Measurements from ENCODE around the gene ATP11C. TPM values are rescaled to one million over a fixed set of nuclear protein-coding genes. Genes with fewer than 3 reads are reported as not detected.

Gene ATP11C
- total and polyA plus RNA-seq, 9 of the 15 experiments (the other 6 are each of a cell fraction or from before 2014, with no cell fraction given): 18.2 to 42.2 (median 29.4) TPM

DNA sequence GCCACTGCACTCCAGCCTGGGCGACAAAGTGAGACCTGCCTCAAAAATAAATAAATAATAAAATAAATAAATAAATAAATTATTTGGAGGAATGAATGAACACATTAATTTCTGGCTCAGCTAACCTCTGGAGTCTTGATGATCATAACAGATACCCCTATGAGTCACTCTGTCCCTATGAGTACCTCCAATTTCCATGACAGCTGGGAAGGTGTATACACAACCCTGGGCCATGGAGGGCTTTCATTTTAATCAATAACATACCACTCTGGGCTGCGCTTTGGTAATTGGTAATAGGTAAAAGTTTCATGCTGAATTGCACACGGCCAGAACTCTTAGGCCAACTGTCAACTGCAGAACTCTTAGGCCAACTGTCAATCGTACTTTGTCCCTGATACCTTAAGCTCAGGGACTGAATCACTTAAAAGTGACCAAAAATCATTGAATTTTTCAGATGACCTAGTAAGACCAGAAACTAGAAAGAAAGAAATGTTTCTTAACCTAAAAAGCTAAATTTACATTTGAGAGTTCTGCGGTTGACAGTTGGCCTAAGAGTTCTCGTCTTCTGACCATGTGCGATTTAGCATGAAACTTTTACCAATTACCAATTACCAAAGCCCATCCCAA lies 112.4 kb downstream of the ATP11C start (continued):
- no peak for TF ChIP-seq SLC30A9 (CRISPR knock-in tag; IDR thresholded peaks at IDR 0.05)
- no peak for TF ChIP-seq RBM22 (IDR thresholded peaks at IDR 0.05; ENCODE audit: low read depth, low read length, poor library complexity, severe bottlenecking)
- TF ChIP-seq, protein P1, sequence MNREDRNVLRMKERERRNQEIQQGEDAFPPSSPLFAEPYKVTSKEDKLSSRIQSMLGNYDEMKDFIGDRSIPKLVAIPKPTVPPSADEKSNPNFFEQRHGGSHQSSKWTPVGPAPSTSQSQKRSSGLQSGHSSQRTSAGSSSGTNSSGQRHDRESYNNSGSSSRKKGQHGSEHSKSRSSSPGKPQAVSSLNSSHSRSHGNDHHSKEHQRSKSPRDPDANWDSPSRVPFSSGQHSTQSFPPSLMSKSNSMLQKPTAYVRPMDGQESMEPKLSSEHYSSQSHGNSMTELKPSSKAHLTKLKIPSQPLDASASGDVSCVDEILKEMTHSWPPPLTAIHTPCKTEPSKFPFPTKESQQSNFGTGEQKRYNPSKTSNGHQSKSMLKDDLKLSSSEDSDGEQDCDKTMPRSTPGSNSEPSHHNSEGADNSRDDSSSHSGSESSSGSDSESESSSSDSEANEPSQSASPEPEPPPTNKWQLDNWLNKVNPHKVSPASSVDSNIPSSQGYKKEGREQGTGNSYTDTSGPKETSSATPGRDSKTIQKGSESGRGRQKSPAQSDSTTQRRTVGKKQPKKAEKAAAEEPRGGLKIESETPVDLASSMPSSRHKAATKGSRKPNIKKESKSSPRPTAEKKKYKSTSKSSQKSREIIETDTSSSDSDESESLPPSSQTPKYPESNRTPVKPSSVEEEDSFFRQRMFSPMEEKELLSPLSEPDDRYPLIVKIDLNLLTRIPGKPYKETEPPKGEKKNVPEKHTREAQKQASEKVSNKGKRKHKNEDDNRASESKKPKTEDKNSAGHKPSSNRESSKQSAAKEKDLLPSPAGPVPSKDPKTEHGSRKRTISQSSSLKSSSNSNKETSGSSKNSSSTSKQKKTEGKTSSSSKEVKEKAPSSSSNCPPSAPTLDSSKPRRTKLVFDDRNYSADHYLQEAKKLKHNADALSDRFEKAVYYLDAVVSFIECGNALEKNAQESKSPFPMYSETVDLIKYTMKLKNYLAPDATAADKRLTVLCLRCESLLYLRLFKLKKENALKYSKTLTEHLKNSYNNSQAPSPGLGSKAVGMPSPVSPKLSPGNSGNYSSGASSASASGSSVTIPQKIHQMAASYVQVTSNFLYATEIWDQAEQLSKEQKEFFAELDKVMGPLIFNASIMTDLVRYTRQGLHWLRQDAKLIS (CRISPR knock-in tag; IDR thresholded peaks at IDR 0.05): no peak
- TF ChIP-seq TEAD4 (IDR thresholded peaks at IDR 0.05; ENCODE audit: low read length): no peak
- TF ChIP-seq TEAD4 (CRISPR knock-in tag; IDR thresholded peaks at IDR 0.05; ENCODE audit: borderline replicate concordance): no peak
- no peak for TF ChIP-seq ZBTB1 (CRISPR knock-in tag; IDR thresholded peaks at IDR 0.05; ENCODE audit: borderline replicate concordance, low read depth)

DNA sequence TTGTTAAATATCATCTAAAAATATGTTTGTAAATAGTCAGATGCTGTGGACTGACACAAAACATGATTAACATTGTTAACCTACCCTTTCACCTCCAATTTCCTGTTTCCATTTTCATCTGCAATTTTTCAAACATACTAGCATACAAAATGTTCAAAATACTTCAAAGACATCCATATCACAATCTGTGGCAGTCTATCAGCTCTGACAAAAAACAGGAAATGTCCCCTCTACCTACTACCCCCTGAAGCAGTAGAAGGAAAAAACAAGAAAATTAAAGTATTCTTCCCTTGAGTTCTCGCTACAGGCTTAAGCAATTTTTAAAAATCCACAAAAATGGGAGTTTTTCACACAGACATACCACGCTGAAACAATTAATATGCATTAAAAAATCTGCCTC lies 116.6 kb downstream of the ATP11C start:
- Histone ChIP-seq H3K4me1 (replicated peaks in 1 of 2; ENCODE audit: control insufficient read depth in 2 of 2, insufficient read depth in 2 of 2, low read length in 2 of 2) (no peaks in the 10 kb centered on the region), H2AFZ (ENCODE audit: low read depth, low read length) (no peak overlapping the region), H3K9ac (ENCODE audit: insufficient read depth in 1 of 2, low read depth in 2 of 2, low read length in 2 of 2) (no peak overlapping the region), H3K79me2 (ENCODE audit: control insufficient read depth, insufficient read depth, low read length) (no peaks in the 10 kb centered on the region), H3K36me3 (ENCODE audit: control insufficient read depth, insufficient read depth, low read length) (peaks cover 37% of the 10 kb centered on the region; the same call in 2 of the 3 replicates), H3K27ac (ENCODE audit: extremely low read depth, low read depth, low read length) (no peak overlapping the region), H3K27me3 (ENCODE audit: control insufficient read depth in 2 of 2, insufficient read depth in 2 of 2, low read length in 2 of 2) (no peaks in the 10 kb centered on the region), H3K4me2 (ENCODE audit: insufficient read depth, low read length) (no peak overlapping the region), H3K9me3 (replicated peaks; ENCODE audit: control insufficient read depth, insufficient read depth, low read depth, low read length) (no peaks in the 10 kb centered on the region), H3K4me3 (no peak overlapping the region), H3K9me1 (ENCODE audit: control insufficient read depth, insufficient read depth, low read length) (no peaks in the 10 kb centered on the region), H4K20me1 (replicated peaks; ENCODE audit: control insufficient read depth, insufficient read depth, low read length) (no peaks in the 10 kb centered on the region)
- BruUV-seq (replicated peaks): no TSS peak
- no peak for FAIRE-seq
- DNase-seq (ENCODE audit: extremely low read depth in 1 of 4, low spot score in 3 of 4): no peak
- CTCF ChIA-PET (ENCODE audit: low intra/inter-chr PET ratio): no interaction called here
- no peak for ATAC-seq
- intact Hi-C loops (cut with micrococcal nuclease): no loop called here
- POLR2A ChIA-PET: no interaction called here
- in situ Hi-C loops (cut with MboI): no loop called here
- WGBS (ENCODE audit: insufficient coverage, low coverage, missing lambda C conversion rate): 92% methylated on average over 2 of the region's 2 CpGs
- no peak for TF ChIP-seq ZNF584 (CRISPR knock-in tag; IDR thresholded peaks at IDR 0.05; ENCODE audit: low read depth)
- no peak for TF ChIP-seq MCM2 (IDR thresholded peaks at IDR 0.05; ENCODE audit: low read depth)
- TF ChIP-seq CHD4 (IDR thresholded peaks at IDR 0.05; ENCODE audit: insufficient read depth, insufficient replicate concordance, low read depth, low read length, poor library complexity, severe bottlenecking): no peak
- no peak for TF ChIP-seq DPF2 (IDR thresholded peaks at IDR 0.05)
- no peak for TF ChIP-seq SMARCA5 (IDR thresholded peaks at IDR 0.05)
- TF ChIP-seq MYC (IDR thresholded peaks at IDR 0.05; ENCODE audit: low read depth, low read length): no peak
- no peak for TF ChIP-seq MYC (CRISPR knock-in tag; IDR thresholded peaks at IDR 0.05; ENCODE audit: borderline replicate concordance, low read depth)
- TF ChIP-seq RBM39 (optimal IDR thresholded peaks at IDR 0.05; ENCODE audit: low read depth, low read length): no peak
- no peak for TF ChIP-seq GABPB1 (CRISPR knock-in tag; IDR thresholded peaks at IDR 0.05)
- no peak for TF ChIP-seq FOXJ3 (CRISPR knock-in tag; IDR thresholded peaks at IDR 0.05)
- no peak for TF ChIP-seq HDAC8 (tag; IDR thresholded peaks at IDR 0.05)

All from K562 (cell line).